G401 (cell line): ENCODE data around the gene DYNC1H1. TPM values are rescaled to one million over a fixed set of nuclear protein-coding genes. Genes with fewer than 3 reads are reported as not detected.

Experiments used
- DNase-seq: peaks from one replicate; pipeline ENCODE4 v3.0.0-alpha.2; 2015; ENCODE audit warnings: low spot score
- in situ Hi-C: cut with HindIII; loops from 2 replicates; pipeline ENCODE4 v1.10.0; 2016; ENCODE audit warnings: low sequenced_read_pairs, mixed read lengths
- total RNA-seq: library from RNA; depleted of rRNA; stranded (reverse); fragments of >200 nt; shearing (Covaris generic); gene quantifications from 2 replicates; pipeline ENCODE4 v1.2.3, GENCODE V29; 2014; rRNA removed

DYNC1H1 gene
- total RNA-seq, 1 experiment from 2014 or later, result 187 TPM

DNA sequence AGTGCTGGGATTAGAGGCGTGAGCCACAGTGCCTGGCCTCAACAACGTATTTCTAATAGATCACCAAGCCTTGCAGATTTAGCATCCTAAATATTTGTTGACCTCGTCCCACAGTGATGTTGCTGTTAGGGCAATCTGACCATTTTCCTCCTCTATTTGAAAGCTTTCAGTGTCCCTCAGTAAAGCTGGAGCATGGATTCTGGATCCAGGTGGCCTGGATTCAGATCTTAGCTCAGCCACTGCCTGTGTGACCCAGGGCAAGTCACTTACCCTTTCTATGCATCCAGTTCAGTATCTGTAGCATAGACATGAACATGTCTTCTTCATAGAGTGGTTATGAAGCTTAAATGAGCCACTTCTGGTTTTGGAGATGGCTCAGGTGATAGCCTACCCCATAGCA lies 126.3 kb downstream of the DYNC1H1 start:
- DNase-seq, result no peak
- in situ Hi-C loops, result loop anchor here (25.0 kb wide), 1 partner anchor 222 kb away; the partner anchor contains the start of genes MOK and ZNF839

DNA sequence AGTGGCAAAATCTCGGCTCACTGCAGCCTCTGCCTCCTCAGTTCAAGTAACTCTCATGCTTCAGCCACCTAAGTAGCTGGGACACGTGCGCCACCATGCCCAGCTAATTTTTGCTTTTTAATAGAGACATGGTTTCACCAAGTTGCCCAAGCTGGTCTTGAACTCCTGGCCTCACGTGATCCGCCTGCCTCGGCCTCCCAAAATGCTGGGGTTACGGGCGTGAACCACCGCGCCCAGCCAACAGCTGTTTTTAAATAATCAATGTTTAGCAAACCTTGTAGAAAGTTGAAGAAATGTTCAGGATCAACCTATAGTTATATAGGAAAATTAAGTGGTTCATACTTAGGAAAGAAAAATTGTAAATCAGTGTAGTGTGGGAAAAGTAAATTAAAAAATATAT lies 128.4 kb downstream of the DYNC1H1 start:
- no peak for DNase-seq
- in situ Hi-C loops, result loop anchor here (25.0 kb wide), 1 partner anchor 219 kb away; the partner anchor contains the start of genes MOK and ZNF839

DNA sequence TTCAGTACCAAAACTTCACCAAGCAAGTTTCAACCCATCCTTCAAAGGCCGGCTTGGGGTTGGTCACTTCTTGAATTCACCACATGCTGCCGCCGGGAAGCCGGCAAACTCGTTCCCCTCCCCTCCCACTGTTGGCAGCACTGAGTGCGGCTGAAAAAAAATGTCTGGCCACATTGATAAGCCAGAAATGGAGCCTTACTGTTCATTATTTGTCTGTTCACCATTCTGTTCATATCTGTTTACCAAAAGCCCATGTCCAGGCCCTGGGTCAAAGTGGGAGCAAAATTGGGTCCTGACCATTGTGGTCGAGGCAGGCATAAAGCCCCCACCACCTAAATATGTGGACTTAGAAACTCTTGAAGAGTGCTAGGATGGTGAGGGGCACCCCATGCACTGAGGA lies 129.7 kb downstream of the DYNC1H1 start:
- in situ Hi-C loops, result loop anchor here (25.0 kb wide), 1 partner anchor 218 kb away; the partner anchor contains the start of genes MOK and ZNF839
- no peak for DNase-seq

DNA sequence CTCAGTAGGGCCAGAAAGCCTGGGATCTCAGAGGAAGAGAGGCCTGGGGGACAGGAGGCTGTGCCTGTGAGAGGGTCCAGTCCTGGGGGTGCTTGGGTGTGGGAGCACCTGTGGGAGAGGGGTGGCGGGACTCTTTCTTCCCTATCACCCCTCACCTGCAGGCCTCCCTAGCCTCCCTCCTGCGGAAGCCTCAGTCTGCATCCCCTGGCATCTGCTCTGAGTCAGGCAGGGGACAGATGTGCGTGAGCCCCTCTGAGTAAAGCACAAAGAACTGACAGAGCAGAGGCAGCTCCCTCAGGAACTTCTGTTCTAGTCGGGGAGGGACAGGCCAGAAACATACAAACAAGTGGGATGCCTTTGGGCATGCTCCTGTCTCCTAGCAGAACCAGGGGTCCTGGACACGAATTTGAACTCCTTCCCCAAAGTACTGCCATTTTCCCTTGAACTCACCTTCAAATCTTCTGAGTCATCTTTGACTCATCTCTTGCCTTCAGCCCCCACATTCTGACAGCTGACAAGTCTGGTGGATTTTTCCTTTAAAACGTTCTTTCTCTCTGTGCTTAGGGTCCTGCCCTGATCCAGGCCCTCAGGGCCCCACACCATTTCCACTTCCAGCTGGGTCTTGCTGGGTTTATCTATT lies 131.0 kb downstream of the DYNC1H1 start:
- in situ Hi-C loops, result loop anchor here (25.0 kb wide), 1 partner anchor 217 kb away; the partner anchor contains the start of genes MOK and ZNF839
- no peak for DNase-seq

DNA sequence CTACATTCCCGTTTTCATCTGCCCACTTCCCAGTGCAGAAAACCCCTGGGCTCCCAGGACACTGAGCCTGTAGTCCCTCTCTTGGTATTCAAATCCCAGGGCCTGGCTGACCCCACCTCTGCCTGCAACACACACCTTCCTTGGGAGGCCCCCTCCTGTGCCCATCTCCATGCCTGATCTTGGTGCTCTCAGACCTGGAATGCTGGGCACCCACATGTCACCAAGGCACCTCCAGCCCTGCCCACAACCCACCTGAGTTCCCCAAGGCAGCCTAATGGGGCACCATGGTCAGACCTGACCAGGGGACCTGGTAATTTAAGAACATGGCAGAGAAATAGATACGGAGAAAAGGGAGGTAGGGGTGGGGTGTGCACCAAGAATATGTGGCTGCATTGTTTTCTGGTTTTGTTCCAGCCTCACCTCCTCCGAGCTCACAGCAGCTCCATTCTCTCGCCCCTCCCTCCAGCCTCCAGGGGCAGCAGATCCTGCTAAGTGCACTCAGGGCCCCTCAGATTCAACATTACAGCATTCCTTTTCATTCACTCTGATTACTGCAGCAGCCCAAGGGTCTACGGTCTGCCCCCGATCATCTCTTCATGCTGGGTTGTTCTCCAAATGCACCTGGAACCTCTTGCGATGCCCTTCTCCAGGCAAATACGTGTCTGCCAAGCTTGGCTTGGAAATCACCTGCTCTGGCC lies 131.6 kb downstream of the DYNC1H1 start:
- peak; percentile 15 for DNase-seq
- in situ Hi-C loops, result loop anchor here (25.0 kb wide), 1 partner anchor 216 kb away; the partner anchor contains the start of genes MOK and ZNF839

DNA sequence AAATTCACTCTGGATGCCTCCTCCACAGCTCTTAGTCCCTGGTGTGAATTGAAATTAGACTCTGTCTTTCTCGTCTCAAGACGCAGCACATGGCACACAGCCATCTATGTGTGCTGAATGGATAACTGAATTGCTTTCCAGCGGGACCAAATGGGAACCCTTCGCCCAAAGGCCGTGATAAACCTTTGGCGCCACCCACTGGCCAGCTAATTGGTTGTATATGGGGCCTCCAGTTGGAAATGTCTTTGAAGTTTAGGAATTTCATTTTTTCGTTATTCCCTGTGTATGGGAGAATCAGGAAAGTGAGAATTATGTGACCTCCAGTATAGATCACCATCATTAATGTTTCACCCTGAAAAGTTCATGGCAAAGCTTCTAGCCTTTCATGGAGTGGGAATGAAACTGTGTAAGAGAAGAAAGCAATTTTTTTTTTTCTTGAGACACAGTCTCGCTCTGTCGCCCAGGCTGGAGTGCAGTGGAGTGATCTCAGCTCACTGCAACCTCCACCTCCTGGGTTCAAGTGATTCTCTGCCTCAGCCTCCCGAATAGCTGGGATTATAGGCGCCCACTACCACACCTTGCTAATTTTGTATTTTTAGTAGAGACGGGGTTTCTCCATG lies 132.3 kb downstream of the DYNC1H1 start:
- peak; percentile 93 for DNase-seq
- in situ Hi-C loops, result loop anchor here (25.0 kb wide), 1 partner anchor 216 kb away; the partner anchor contains the start of genes MOK and ZNF839

DNA sequence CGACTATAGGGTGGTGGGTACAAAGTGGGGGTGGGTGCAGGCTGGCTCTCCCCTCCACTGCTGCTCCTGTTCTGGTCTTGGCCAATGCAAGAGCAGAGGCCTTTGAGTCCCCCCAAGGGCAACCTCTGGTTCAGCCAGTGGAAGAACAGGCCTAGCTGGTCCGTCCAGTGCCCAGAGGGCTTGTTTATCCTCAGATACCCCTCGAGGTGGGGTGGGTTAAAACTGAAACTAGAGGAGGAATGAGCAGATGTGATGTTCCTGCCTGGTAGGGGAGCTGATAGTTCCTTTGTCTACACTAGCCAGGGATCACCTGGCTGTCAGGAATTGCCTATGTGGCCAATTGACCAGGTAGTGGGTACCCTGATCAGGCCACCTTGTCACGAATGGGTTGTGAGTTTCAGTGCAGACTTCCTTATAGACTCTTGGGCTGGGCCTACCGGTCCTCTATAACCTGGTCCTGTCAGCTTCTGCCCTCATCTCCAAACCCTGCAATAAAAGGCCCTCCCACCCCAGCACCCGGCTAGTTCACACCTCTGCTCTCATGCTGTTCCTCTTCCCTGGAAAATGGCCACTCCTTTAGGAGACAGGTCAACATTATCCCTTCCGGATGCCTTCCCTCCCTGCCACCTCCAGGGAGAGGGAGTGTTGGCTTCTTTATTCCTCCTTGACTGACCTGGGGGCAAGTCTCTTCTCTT lies 133.2 kb downstream of the DYNC1H1 start:
- no peak for DNase-seq
- in situ Hi-C loops, result loop anchor here (25.0 kb wide), 1 partner anchor 215 kb away; the partner anchor contains the start of genes MOK and ZNF839

DNA sequence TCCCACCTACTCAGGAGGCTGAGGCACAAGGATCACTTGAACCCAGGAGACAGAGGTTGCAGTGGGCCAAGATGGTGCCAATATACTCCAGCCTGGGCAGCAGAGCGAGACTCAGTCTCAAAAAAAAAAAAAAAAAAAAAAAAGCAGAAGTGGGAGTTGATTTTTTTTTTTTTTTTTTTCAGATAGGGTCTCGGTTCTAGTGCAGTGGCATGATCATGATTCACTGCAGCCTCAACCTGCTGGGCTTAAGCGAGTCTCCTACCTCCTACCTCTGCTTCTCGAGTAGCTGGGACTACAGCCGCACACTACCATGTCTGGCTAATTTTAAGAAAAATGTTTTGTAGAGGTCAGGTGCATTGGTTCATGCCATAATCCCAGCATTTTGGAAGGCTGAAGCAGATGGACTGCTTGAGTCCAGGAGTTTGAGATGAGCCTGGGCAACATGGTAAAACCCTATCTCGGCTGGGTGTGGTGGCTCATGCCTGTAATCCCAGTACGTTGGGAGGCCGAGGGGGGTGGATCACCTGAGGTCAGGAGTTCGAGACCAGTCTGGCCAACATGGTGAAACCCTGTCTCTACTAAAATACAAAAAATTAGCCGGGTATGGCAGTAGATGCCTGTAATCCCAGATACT lies 138.8 kb downstream of the DYNC1H1 start:
- in situ Hi-C loops, result no loop called here
- DNase-seq, result no peak

DNA sequence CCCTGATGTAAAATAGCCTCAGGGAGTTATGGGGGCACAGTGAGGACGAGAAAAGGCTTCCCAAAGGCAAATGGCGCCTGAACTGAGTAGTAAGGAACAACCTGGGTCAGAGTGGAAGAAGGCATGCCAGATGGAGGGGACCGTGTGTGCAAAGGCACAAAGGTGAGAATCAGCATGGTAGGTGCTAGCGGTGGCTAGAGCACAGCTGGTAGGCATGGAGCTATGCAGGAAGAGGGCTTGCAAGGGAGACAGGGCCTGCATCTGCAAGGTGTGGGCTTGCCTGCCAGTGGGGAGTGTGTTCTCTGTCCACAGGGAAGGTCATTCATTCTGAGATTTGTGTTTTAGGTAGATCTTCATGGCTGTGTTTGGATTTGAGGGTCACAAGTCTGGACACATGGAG lies 141.0 kb downstream of the DYNC1H1 start:
- DNase-seq, result no peak
- in situ Hi-C loops, result no loop called here

Other genes starting within 250 kb of the DYNC1H1 start
- 93.7 and 118 TPM in 2 replicates for gene PPP2R5C, start 202.9 kb upstream of the DYNC1H1 start, total RNA-seq
- 161 and 248 TPM in 2 replicates for gene HSP90AA1, start 122.5 kb downstream of the DYNC1H1 start, total RNA-seq
- gene WDR20, start 175.3 kb downstream of the DYNC1H1 start, total RNA-seq, result 24.2 and 35.3 TPM in 2 replicates